GM19397 (cell line): ENCODE data around the gene TBC1D1.

Experiments
- ATAC-seq: cut with Tn5 transposase; IDR thresholded peaks from one replicate; pipeline ENCODE4 v1.9.1; 2021; ENCODE audit warnings: mild to moderate bottlenecking, moderate library complexity; ENCODE audit not compliant: unreplicated experiment

The TBC1D1 gene, protein sequence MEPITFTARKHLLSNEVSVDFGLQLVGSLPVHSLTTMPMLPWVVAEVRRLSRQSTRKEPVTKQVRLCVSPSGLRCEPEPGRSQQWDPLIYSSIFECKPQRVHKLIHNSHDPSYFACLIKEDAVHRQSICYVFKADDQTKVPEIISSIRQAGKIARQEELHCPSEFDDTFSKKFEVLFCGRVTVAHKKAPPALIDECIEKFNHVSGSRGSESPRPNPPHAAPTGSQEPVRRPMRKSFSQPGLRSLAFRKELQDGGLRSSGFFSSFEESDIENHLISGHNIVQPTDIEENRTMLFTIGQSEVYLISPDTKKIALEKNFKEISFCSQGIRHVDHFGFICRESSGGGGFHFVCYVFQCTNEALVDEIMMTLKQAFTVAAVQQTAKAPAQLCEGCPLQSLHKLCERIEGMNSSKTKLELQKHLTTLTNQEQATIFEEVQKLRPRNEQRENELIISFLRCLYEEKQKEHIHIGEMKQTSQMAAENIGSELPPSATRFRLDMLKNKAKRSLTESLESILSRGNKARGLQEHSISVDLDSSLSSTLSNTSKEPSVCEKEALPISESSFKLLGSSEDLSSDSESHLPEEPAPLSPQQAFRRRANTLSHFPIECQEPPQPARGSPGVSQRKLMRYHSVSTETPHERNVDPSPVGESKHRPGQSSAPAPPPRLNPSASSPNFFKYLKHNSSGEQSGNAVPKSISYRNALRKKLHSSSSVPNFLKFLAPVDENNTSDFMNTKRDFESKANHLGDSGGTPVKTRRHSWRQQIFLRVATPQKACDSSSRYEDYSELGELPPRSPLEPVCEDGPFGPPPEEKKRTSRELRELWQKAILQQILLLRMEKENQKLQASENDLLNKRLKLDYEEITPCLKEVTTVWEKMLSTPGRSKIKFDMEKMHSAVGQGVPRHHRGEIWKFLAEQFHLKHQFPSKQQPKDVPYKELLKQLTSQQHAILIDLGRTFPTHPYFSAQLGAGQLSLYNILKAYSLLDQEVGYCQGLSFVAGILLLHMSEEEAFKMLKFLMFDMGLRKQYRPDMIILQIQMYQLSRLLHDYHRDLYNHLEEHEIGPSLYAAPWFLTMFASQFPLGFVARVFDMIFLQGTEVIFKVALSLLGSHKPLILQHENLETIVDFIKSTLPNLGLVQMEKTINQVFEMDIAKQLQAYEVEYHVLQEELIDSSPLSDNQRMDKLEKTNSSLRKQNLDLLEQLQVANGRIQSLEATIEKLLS (N-terminal part only)

DNA sequence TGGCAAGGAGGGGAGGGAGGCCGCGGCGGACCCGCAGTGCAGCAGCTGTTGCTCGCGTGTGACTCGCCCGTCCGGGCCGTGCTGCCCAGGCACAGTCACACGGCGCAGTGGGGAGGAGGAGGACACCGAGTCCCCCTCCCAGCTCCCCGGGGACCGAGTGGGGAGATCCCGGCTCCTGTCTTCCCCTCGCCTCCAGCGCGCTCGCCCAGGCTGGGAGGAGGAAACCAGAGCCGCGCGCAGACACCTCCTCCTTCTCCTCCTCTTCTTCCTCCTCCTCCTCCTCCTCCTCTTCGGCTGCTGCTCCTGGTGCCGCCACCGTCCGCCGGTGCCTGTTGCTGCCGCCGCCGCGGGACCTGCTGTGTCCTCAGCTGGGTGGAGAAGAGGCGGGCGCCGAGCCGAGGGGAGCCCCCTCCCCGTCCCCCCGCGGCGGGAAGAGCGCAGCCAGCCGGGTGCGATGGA, at the start of gene TBC1D1:
Gene TBC1D1, plus strand, starts transcription at position 284 of the 459 bp plus-strand sequence. CDS start 11,012 bp downstream, outside the sequence.
- ATAC-seq, result peak; percentile 25

GRCh38 chr4:37844204-37844603, 46.7 kb upstream of the TBC1D1 start:
- ATAC-seq, result no peak

GRCh38 chr4:37845201-37845600, 45.7 kb upstream of the TBC1D1 start:
- ATAC-seq, result no peak

DNA sequence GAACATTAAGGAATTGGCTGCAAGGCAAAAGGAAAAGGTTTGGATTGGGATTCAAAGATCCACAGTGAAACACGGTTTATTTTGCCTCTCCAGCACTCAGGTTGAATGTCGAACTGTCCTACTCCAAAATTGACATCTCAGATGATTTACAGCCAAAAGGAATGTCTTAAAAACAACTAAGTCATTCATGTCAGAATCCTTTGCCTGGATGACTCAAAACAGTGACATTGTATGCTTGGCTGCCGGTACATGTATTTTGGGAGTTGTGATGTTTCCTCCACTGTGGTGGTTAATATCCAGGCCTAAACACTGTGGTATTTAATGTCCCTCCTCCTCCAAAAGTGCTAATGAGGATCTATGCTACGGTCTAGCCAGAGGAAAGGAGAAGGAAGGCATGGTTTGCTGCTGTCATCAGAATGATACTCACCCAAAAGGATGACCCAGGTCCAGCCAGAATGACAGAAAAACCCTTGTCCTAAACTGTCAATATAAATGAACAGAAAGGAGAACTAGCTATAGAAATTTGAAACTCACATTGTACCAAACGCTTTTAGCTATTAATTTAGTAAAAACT, 43.5 kb upstream of the TBC1D1 start:
- ATAC-seq, result no peak

DNA sequence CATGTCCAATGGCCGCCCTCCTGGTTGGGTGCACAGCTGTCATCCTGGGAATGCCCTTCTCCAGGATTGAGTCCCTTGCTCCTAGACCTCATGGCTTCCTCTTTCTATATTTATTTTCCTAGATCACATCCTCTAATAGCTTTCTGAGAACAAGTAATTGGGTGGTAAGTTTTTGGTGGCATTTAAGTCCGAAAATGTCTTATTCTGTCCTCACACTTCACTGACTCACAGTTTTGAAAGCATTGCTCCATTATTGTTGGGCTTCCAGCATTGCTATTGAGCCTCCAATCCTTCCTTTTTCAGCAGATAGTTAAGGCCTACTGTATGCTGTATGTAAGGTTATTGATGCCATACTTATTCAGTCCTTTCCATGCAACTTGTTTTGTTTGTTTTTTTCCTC, 38.5 kb upstream of the TBC1D1 start:
- ATAC-seq, result no peak

- ATAC-seq, result no peak
These were observed 32.8 kb upstream of the TBC1D1 start for GRCh38 chr4:37858112-37858511.

- ATAC-seq, result no peak
These were observed 32.0 kb upstream of the TBC1D1 start for GRCh38 chr4:37858872-37859271.

GRCh38 chr4:37860266-37860665, 30.6 kb upstream of the TBC1D1 start:
- ATAC-seq, result no peak

- no peak for ATAC-seq
These were observed 27.9 kb upstream of the TBC1D1 start for GRCh38 chr4:37862961-37863360.

GRCh38 chr4:37864786-37865185, 26.1 kb upstream of the TBC1D1 start:
- no peak for ATAC-seq

DNA sequence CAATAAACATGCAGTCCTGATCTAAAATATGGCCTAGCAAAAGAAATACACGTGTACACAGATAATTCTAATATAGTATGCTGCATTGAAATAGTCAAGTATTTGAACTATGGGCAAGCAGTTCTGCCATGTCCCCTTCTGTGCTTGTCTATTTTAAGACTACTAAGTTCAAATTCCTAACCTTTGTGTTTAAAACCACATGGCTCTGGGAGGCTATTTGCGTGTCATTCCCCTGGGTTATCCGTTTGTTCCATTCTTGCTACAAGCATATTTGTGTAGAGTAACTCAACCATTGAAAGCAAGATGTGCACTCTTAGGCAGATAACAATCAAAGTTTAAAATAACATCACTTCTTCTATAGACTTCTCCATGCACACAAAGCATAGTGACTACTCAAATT, 25.4 kb upstream of the TBC1D1 start:
- no peak for ATAC-seq

- ATAC-seq, result no peak
These were observed 23.8 kb upstream of the TBC1D1 start for GRCh38 chr4:37867102-37867501.

DNA sequence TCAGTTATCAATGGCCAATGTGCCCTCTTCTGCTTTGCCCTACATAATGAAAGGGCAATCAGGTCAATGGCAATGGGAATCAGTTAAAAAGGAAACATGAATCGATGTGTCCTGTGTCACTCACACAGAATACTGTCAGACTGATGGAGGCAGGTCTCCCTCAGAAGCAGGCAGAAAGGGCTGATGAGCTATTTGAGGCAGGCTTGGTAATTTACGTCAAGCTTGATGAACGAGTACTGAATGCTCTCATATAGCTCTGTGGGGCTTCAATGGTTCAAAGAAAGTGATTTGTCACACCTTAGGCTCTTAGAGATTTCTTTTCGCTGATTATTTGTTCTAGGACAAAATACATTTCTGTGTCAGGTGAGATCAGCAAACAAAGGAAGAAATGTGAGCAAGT, 22.6 kb upstream of the TBC1D1 start:
- ATAC-seq, result no peak

GRCh38 chr4:37872310-37872988, 18.4 kb upstream of the TBC1D1 start:
- ATAC-seq, result no peak

DNA sequence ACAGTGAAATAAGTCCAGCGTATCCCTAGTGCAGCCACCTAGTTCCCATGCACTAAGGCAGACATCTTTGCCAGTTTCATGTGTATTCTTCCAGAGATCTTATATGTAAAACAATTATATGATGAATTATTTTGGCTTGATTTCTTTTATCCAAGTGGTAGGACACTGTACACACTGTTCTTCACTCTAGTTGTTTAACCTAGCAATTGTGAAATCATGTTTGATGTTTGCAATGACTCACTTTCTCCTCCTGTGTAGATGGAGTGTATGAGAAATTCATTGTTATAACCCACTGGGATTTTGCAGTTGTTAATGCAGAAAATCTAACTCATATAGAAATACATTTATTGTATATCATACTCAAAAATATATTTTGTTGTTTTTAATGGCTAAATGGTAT, 17.5 kb upstream of the TBC1D1 start:
- ATAC-seq, result no peak

- no peak for ATAC-seq
These were observed 14.7 kb upstream of the TBC1D1 start for GRCh38 chr4:37876156-37876555.

- ATAC-seq, result no peak
These were observed 11.5 kb upstream of the TBC1D1 start for GRCh38 chr4:37879365-37879764.

GRCh38 chr4:37881811-37882210, 9.1 kb upstream of the TBC1D1 start:
- no peak for ATAC-seq

GRCh38 chr4:37882665-37883296, 8.1 kb upstream of the TBC1D1 start:
- no peak for ATAC-seq
